HL-60 (cell line): ENCODE results near the gene ANKRD23.

Experiments
- DNase-seq, 2 experiments: peaks; one replicate each; pipeline ENCODE4 v3.0.0-alpha.2; 2010 to 2020; ENCODE audit warnings: low read depth in 1 of 2, low spot score in 1 of 2
- H3K27ac ChIP-seq: fragments of 250-450 bp; sonication (Bioruptor Pico); replicated peaks from 2 replicates; pipeline ENCODE4 v1.5.1; 2020; ENCODE audit warnings: mild to moderate bottlenecking, moderate library complexity
- H3K27me3 ChIP-seq: fragments of 250-450 bp; sonication (Bioruptor Pico); 2 replicates; pipeline ENCODE4 v1.5.1; 2021; ENCODE audit warnings: mild to moderate bottlenecking, moderate library complexity; ENCODE audit not compliant: insufficient read depth, poor library complexity, severe bottlenecking
- H3K4me3 ChIP-seq: replicated peaks from 2 replicates; pipeline ENCODE4 v1.5.1; 2011; ENCODE audit warnings: mild to moderate bottlenecking, control low read depth, low read length; ENCODE audit not compliant: insufficient read depth
- CTCF ChIP-seq: IDR thresholded peaks from one replicate; pipeline ENCODE4 v1.5.1; 2011; ENCODE audit warnings: low read length, control low read depth, inconsistent platforms; ENCODE audit not compliant: insufficient read depth
- GABPA ChIP-seq: IDR thresholded peaks from 2 replicates; pipeline ENCODE4 v1.6.1; 2012; ENCODE audit warnings: low read depth
- POLR2AphosphoS5 ChIP-seq: IDR thresholded peaks from 2 replicates; pipeline ENCODE4 v1.6.1; 2012; ENCODE audit warnings: low read depth
- REST ChIP-seq: IDR thresholded peaks from 2 replicates; pipeline ENCODE4 v1.6.1; 2012; ENCODE audit warnings: low read depth; ENCODE audit not compliant: insufficient replicate concordance
- SPI1 ChIP-seq: IDR thresholded peaks from 2 replicates; pipeline ENCODE4 v1.6.1; 2012; ENCODE audit warnings: low read depth, mild to moderate bottlenecking, borderline replicate concordance

The ANKRD23 gene

GRCh38 chr2:96795076-96795475 lies 48.7 kb downstream of the ANKRD23 start:
- DNase-seq, result no peak
- Histone ChIP-seq H3K4me3 (no peak overlapping the region), H3K27ac (no peak overlapping the region), H3K27me3 (no peaks in the 10 kb centered on the region)
- no peak for TF ChIP-seq REST
- no peak for TF ChIP-seq SPI1
- no peak for TF ChIP-seq POLR2AphosphoS5
- no peak for TF ChIP-seq GABPA
- TF ChIP-seq CTCF, result no peak

GRCh38 chr2:96792772-96793749 lies 50.8 kb downstream of the ANKRD23 start:
- H3K27ac ChIP-seq, result no peak overlapping the region
- no peak overlapping the region for H3K4me3 ChIP-seq
- no peak for DNase-seq
- no peak for TF ChIP-seq SPI1
- TF ChIP-seq POLR2AphosphoS5, result no peak
- TF ChIP-seq CTCF, result no peak
- no peak for TF ChIP-seq GABPA
- TF ChIP-seq REST, result no peak
- no peaks in the 10 kb centered on the region for H3K27me3 ChIP-seq

GRCh38 chr2:96789245-96789617 lies 54.6 kb downstream of the ANKRD23 start:
- Histone ChIP-seq H3K27me3 (no peaks in the 10 kb centered on the region), H3K27ac (no peak overlapping the region), H3K4me3 (no peak overlapping the region)
- DNase-seq, result no peak
- TF ChIP-seq GABPA (no peak), CTCF (no peak), SPI1 (no peak), POLR2AphosphoS5 (no peak), REST (no peak)
